ENCODE results near the gene TNFRSF18. TPM values are rescaled to one million over a fixed set of nuclear protein-coding genes. Genes with fewer than 3 reads are reported as not detected.

Gene TNFRSF18
- total and polyA plus RNA-seq, 7 donors = 0.04 to 0.76 (median 0.20) TPM; not detected in 3

DNA sequence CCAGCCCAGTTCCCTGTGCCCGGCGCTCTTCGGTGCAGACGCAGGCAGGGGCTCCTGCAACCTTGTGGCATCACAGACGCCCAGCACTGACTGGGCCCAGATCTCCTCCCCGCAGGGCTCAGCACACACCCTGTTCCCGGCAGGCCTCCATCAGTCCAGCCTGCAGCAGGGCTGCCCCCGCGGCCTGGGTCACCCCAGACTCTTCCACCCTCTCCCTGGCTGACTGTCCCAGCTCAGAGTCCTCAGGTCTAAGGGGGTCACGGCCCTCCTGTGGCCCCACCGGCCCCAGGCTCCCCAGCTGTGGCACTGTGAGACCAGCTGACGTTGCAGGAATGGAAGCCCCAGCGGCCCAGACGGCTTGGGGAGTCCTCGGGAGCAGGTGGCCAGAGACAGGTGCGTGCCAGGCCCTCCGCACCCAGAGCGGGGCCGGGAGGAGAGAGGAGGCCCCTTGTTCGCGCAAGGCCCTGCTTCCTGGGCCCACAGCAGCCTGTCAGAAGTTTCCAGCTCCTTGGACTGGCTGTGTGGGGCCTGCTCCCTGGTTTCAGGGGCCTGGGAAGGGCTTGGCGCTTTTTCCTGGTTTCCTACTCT, 29.9 kb upstream of the TNFRSF18 start:
- Histone ChIP-seq H3K9me3 (peaks cover 7% of the 10 kb centered on the region), H3K4me1 (peaks cover 9% of the 10 kb centered on the region), H3K36me3 (ENCODE audit: insufficient read depth in 1 of 2, low read depth in 1 of 2) (no peaks in the 10 kb centered on the region), H3K27ac (no peak overlapping the region), H3K4me3 (no peak overlapping the region), H3K27me3 (ENCODE audit: insufficient read depth in 3 of 3, low read length in 2 of 3) (peaks cover 0 to 16% (median 15%) of the 10 kb centered on the region in 3 donors)
- ATAC-seq (no peak), DNase-seq (no peak)
- TF ChIP-seq, protein P1, sequence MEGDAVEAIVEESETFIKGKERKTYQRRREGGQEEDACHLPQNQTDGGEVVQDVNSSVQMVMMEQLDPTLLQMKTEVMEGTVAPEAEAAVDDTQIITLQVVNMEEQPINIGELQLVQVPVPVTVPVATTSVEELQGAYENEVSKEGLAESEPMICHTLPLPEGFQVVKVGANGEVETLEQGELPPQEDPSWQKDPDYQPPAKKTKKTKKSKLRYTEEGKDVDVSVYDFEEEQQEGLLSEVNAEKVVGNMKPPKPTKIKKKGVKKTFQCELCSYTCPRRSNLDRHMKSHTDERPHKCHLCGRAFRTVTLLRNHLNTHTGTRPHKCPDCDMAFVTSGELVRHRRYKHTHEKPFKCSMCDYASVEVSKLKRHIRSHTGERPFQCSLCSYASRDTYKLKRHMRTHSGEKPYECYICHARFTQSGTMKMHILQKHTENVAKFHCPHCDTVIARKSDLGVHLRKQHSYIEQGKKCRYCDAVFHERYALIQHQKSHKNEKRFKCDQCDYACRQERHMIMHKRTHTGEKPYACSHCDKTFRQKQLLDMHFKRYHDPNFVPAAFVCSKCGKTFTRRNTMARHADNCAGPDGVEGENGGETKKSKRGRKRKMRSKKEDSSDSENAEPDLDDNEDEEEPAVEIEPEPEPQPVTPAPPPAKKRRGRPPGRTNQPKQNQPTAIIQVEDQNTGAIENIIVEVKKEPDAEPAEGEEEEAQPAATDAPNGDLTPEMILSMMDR (IDR thresholded peaks at IDR 0.05) = no peak
- intact Hi-C loops (cut with DNase I) = no loop called here
- WGBS, 3 donors = 53 to 59% (median 54%) methylated on average over 21 to 22 of the region's 22 CpGs

DNA sequence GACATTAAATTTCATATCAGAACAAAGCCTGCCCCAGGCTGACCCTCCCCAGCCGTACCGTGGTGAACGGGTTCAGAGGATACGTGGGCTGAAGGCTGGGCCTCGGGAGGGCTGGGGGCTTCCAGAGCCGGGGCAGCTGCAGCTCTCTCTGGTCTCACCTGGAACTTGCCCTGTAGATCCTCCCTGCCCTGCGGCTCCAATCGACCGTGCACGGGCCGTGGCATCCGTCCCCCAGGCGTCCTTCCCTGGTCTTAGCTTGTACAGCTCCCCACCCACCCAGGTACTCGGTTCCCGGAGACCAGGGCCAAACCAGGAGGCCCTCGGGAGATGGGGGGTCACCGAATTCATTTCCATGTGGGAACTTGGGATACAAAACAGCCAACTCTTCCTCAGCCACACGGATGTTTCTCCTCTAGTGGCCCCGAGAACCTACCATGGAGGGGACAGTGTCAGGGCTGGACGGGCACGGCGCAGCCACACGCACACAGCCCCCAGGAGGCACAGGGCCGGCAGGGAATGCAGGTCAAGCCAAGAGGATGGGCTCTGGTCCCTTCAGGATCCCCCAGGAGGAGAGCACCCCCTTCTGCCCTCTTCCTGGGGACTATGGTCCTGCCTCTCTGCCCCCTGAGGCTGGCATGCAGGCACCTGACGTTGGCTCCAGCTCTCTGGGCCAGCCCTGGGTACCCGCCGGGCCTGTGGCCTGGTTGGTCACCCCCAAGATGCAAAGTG, 28.8 kb upstream of the TNFRSF18 start:
- DNase-seq = no peak
- intact Hi-C loops (cut with DNase I) = no loop called here
- H3K9me3 ChIP-seq = peaks cover 7% of the 10 kb centered on the region
- peaks cover 14% of the 10 kb centered on the region for H3K4me1 ChIP-seq
- 82 to 84% (median 82%) methylated on average over 27 of the region's 27 CpGs for WGBS, 3 donors
- no peak for ATAC-seq
- peaks cover 0 to 16% (median 14%) of the 10 kb centered on the region in 3 donors for H3K27me3 ChIP-seq (ENCODE audit: insufficient read depth in 3 of 3, low read length in 2 of 3)
- TF ChIP-seq, protein P1 (IDR thresholded peaks at IDR 0.05) = no peak
- no peak overlapping the region for H3K27ac ChIP-seq
- no peaks in the 10 kb centered on the region for H3K36me3 ChIP-seq (ENCODE audit: insufficient read depth in 1 of 2, low read depth in 1 of 2)
- no peak overlapping the region for H3K4me3 ChIP-seq

DNA sequence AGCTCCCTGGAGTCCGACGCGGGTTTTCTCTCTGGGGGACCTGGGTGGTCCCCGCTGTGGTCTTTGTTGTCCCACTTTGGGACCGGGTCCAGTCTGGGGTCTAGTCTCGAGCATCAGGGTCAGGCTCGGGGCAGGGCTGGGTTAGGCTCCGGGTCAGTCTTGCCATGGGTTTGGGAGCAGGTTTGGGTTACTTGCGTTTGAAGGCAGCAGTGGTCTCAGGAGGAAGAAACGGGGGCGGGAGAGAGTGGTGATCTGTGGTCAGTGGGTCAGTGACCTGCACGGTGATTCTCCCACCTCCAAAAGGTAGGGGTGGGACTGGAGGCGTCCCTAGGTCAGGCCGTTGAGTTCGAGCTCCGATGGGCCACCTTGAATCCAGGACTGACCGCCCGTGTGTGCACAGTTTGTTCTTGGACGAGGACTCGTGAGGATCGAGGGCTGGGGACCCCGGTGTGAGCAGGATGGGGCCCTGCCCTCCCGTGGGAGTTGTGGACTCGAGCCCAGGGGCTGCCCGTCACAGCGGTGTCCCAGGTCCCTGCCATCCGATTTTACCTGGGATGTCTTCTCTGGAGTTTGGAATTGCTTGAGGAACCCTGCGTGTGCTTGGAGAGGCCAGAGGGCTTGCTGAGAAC, 27.9 kb upstream of the TNFRSF18 start:
- no peak overlapping the region for H3K27ac ChIP-seq
- intact Hi-C loops (cut with DNase I) = loop anchor here (5.0 kb wide), 1 partner anchor 38 kb away; the partner anchor contains the start of gene UBE2J2 (in 2 of the 2)

DNA sequence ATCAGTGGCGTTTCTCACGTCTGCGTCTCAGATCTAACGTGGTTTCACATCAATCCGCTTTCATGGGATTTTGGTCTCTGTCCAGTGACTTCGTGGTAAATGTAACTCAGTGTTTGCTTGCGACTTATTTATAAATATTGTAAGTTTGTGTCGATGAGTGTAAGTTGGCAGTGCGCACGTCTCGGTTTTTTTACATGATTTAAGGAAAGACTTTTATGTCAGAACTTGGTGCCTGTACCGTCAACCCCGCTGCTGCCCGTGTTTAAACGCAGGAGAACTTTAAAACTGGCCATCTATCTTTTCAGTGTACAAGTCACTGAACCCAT, 27.1 kb upstream of the TNFRSF18 start:
- TF ChIP-seq, protein P1 (IDR thresholded peaks at IDR 0.05) = no peak
- Histone ChIP-seq H3K36me3 (ENCODE audit: insufficient read depth in 1 of 2, low read depth in 1 of 2) (peaks cover 1 to 6% of the 10 kb centered on the region in 2 donors), H3K4me1 (peaks cover 24% of the 10 kb centered on the region), H3K27ac (no peak overlapping the region), H3K4me3 (peak overlapping the region; percentile 57), H3K9me3 (peaks cover 7% of the 10 kb centered on the region), H3K27me3 (ENCODE audit: insufficient read depth in 3 of 3, low read length in 2 of 3) (peaks cover 0 to 11% (median under 1%) of the 10 kb centered on the region in 3 donors)
- DNase-seq (no peak), ATAC-seq (no peak)
- 94 to 95% (median 95%) methylated on average over 15 of the region's 15 CpGs for WGBS, 3 donors
- intact Hi-C loops (cut with DNase I) = loop anchor here (5.0 kb wide), 1 partner anchor 39 kb away; the partner anchor contains the start of gene UBE2J2 (in 2 of the 2)

More for the DNA sequence above, 27.9 kb upstream of the TNFRSF18 start:
- TF ChIP-seq, protein P1 (IDR thresholded peaks at IDR 0.05) = no peak
- H3K27me3 ChIP-seq (ENCODE audit: insufficient read depth in 3 of 3, low read length in 2 of 3) = peaks cover 0 to 11% (median 6%) of the 10 kb centered on the region in 3 donors
- peaks cover 23% of the 10 kb centered on the region for H3K4me1 ChIP-seq
- no peak overlapping the region for H3K4me3 ChIP-seq
- ATAC-seq (no peak), DNase-seq (no peak)
- WGBS, 3 donors = 90 to 94% (median 92%) methylated on average over 28 of the region's 28 CpGs
- H3K9me3 ChIP-seq = peaks cover 7% of the 10 kb centered on the region
- no peaks in the 10 kb centered on the region for H3K36me3 ChIP-seq (ENCODE audit: insufficient read depth in 1 of 2, low read depth in 1 of 2)

All from psoas muscle (tissue), 8 donors.